HepG2 (cell line): ENCODE data around the gene DNM3. TPM values are rescaled to one million over a fixed set of nuclear protein-coding genes. Genes with fewer than 3 reads are reported as not detected.

Source experiments
- ATAC-seq: fragments of 200-7000 bp; cut with Tn5 transposase; 3 replicates; pipeline ENCODE4 v1.9.1; 2020; ENCODE audit warnings: mild to moderate bottlenecking, moderate library complexity
- BruUV-seq: library from RNA; stranded (reverse); fragments of 400-500 nt; replicated peaks from 2 replicates; lab custom pipeline; 2021; lab: Mats Ljungman, UMichigan
- CTCF ChIA-PET: fragments of 300-600 bp; formaldehyde crosslinking; extraction: SDS; loops from one replicate; lab custom pipeline; 2021; ENCODE audit warnings: low total read pairs, inconsistent platforms, low intra/inter-chr PET ratio; lab: Yijun Ruan, JAX
- POLR2A ChIA-PET: fragments of 350-600 bp; sonication (Branson Sonifier 250); formaldehyde crosslinking; loops from one replicate; lab custom pipeline; 2020; ENCODE audit warnings: antibody characterized with exemption, inconsistent platforms; lab: Yijun Ruan, JAX
- DNase-seq: peaks from one replicate; pipeline ENCODE4 v3.0.0-alpha.2; 2015; ENCODE audit warnings: low spot score
- FAIRE-seq: peaks from 3 replicates; lab custom pipeline; 2011; peaks lifted over from hg19 to GRCh38; lab: Jason Lieb, UNC
- H2AFZ ChIP-seq: one replicate; pipeline ENCODE4 v1.6.1; 2011; ENCODE audit warnings: low read length, inconsistent platforms
- H3K27ac ChIP-seq: fragments of 300-600 bp; 3 replicates; pipeline ENCODE4 v1.8.0; 2011; ENCODE audit warnings: mixed run types, mild to moderate bottlenecking, mixed read lengths, low read length, inconsistent platforms; ENCODE audit not compliant: insufficient read depth; ENCODE audit errors: extremely low read length
- H3K27me3 ChIP-seq, 2 experiments: fragments of 200-600 bp in 1 of 2; 2 replicates in 1 of 2; 3 replicates in 1 of 2; pipeline versions ENCODE4 v1.6.0 to v1.8.0; 2011; ENCODE audit warnings: low read length in 2 of 2, mild to moderate bottlenecking in 2 of 2, moderate library complexity in 2 of 2, inconsistent platforms in 1 of 2; ENCODE audit not compliant: insufficient read depth in 2 of 2, control insufficient read depth in 1 of 2
- H3K36me3 ChIP-seq, 2 experiments: fragments of 200-600 bp in 1 of 2; replicated peaks in 1 of 2; 2 replicates in 1 of 2; 3 replicates in 1 of 2; pipeline versions ENCODE4 v1.5.1 to v1.8.0; 2011; ENCODE audit warnings: low read length in 2 of 2, inconsistent platforms in 1 of 2; ENCODE audit not compliant: insufficient read depth in 2 of 2, control insufficient read depth in 1 of 2
- H3K4me1 ChIP-seq: 2 replicates; pipeline ENCODE4 v1.5.1; 2012; ENCODE audit warnings: low read length, inconsistent platforms; ENCODE audit not compliant: insufficient read depth
- H3K4me2 ChIP-seq: 2 replicates; pipeline ENCODE4 v1.6.0; 2011; ENCODE audit warnings: low read depth, low read length, inconsistent platforms
- H3K4me3 ChIP-seq, 3 experiments: fragments of 200-600 bp in 1 of 3; sonication (generic), shearing (Covaris generic) in 1 of 3; replicated peaks in 1 of 3; 2 replicates each; pipeline ENCODE4 v1.5.1; 2011 to 2016; ENCODE audit warnings: low read length in 3 of 3, inconsistent platforms in 2 of 3, low read depth in 2 of 3, mild to moderate bottlenecking in 2 of 3, control low read depth in 1 of 3, mixed read lengths in 1 of 3; ENCODE audit not compliant: insufficient read depth in 1 of 3
- H3K79me2 ChIP-seq: one replicate; pipeline ENCODE4 v1.6.1; 2011; ENCODE audit warnings: low read length, inconsistent platforms; ENCODE audit not compliant: insufficient read depth
- H3K9ac ChIP-seq: 2 replicates; pipeline ENCODE4 v1.6.0; 2011; ENCODE audit warnings: mild to moderate bottlenecking, low read depth, low read length, inconsistent platforms; ENCODE audit not compliant: insufficient read depth
- H3K9me3 ChIP-seq: 2 replicates; pipeline ENCODE4 v1.5.1; 2012; ENCODE audit warnings: mild to moderate bottlenecking, low read length
- H4K20me1 ChIP-seq: 2 replicates; pipeline ENCODE4 v1.6.0; 2011; ENCODE audit warnings: inconsistent platforms, mild to moderate bottlenecking, low read length, moderate library complexity; ENCODE audit not compliant: insufficient read depth
- ATF7 ChIP-seq, 2 experiments: fragments of 450-650 bp in 1 of 2; sonication (generic) in 1 of 2; formaldehyde crosslinking in 1 of 2; IDR thresholded peaks; 2 replicates each; pipeline versions ENCODE4 v1.4.0 to v1.6.1; 2016 to 2020; ENCODE audit warnings: antibody characterized with exemption in 1 of 2, mild to moderate bottlenecking in 1 of 2, missing genetic modification reagents in 1 of 2
- ATM ChIP-seq: fragments of 450-650 bp; IDR thresholded peaks from 2 replicates; pipeline ENCODE4 v1.7.1; 2017; ENCODE audit warnings: mild to moderate bottlenecking, borderline replicate concordance
- HCFC1 ChIP-seq: fragments of 150-350 bp; IDR thresholded peaks from 2 replicates; pipeline ENCODE4 v1.6.1; 2014; ENCODE audit warnings: low read depth, low read length
- KLF13 ChIP-seq: sonication (generic); formaldehyde crosslinking; IDR thresholded peaks from 2 replicates; pipeline ENCODE4 v1.4.0; 2020; ENCODE audit warnings: mild to moderate bottlenecking, missing genetic modification reagents
- MAFF ChIP-seq: IDR thresholded peaks from 2 replicates; pipeline ENCODE4 v1.6.1; 2011; ENCODE audit warnings: low read depth, low read length, improper control_type of control experiment
- MAFK ChIP-seq, 2 experiments: IDR thresholded peaks in 1 of 2; conservative IDR thresholded peaks in 1 of 2; 2 replicates each; pipeline ENCODE4 v1.6.1; 2011; ENCODE audit warnings: improper control_type of control experiment in 2 of 2, low read length in 2 of 2
- ZNF12 ChIP-seq: sonication (generic); formaldehyde crosslinking; IDR thresholded peaks from 2 replicates; pipeline ENCODE4 v1.5.0; 2020; ENCODE audit warnings: missing genetic modification reagents
- WGBS: methylation state at CpG from one replicate; pipeline ENCODE4 v1.1.6; 2017; ENCODE audit warnings: low lambda C conversion rate; 5-methylcytosine and 5-hydroxymethylcytosine counted together
- in situ Hi-C: cut with HindIII; loops from 2 replicates; pipeline ENCODE4 v1.10.0; 2017; ENCODE audit warnings: low pct_unique_long_range_greater_than_20kb; ENCODE audit not compliant: extremely low pct_ligation_motif_present
- intact Hi-C: fragments of 100-400 bp; cut with micrococcal nuclease; formaldehyde crosslinking; loops from one replicate; pipeline ENCODE4 v1.10.0; 2022; ENCODE audit not compliant: unreplicated experiment
- polyA plus RNA-seq, 8 experiments: library from polyadenylated mRNA; depleted of rRNA in 3 of 8; stranded (reverse) in 7 of 8; unstranded in 1 of 8; fragments of >200 nt; fragmentation: Illumina TruSeq in 4 of 8; extraction: Trizol in 4 of 8; gene quantifications; 2 replicates each; pipeline versions ENCODE4 v1.2.1 to v1.2.3, GENCODE V29; 2011 to 2016; ENCODE audit warnings: low read depth in 4 of 8, missing spikeins in 1 of 8, mixed read lengths in 1 of 8; ENCODE audit not compliant: insufficient read depth in 1 of 8
- total RNA-seq, 5 experiments: library from RNA; depleted of rRNA; stranded (reverse); fragments of >200 nt; fragmentation: Illumina TruSeq; extraction: Trizol; gene quantifications; 2 replicates each; pipeline ENCODE4 v1.2.3, GENCODE V29; 2016; ENCODE audit warnings: low read depth in 1 of 5
- TF ChIP-seq, protein P1 (sequence below): conservative IDR thresholded peaks from 2 replicates; pipeline ENCODE4 v1.6.1; 2018; ENCODE audit warnings: missing genetic modification reagents
- TF ChIP-seq, protein P2 (sequence below): sonication (generic); formaldehyde crosslinking; IDR thresholded peaks from 2 replicates; pipeline ENCODE4 v1.9.0; 2022; ENCODE audit warnings: missing genetic modification reagents, mild to moderate bottlenecking, borderline replicate concordance
- TF ChIP-seq, protein P3 (sequence below): IDR thresholded peaks from 2 replicates; pipeline ENCODE4 v1.6.1; 2016; ENCODE audit warnings: missing compliant biosample characterization, missing genetic modification reagents, borderline replicate concordance
- TF ChIP-seq, protein P4 (sequence below): IDR thresholded peaks from 2 replicates; pipeline ENCODE4 v1.6.1; 2016; ENCODE audit warnings: missing compliant biosample characterization, missing genetic modification reagents, borderline replicate concordance
- TF ChIP-seq, protein P5 (sequence below): sonication (generic); formaldehyde crosslinking; IDR thresholded peaks from 2 replicates; pipeline ENCODE4 v1.4.0; 2020; ENCODE audit warnings: mild to moderate bottlenecking, low read depth, missing genetic modification reagents
- TF ChIP-seq, protein P6 (sequence below): sonication (generic); formaldehyde crosslinking; IDR thresholded peaks from 2 replicates; pipeline ENCODE4 v1.4.0; 2020; ENCODE audit warnings: missing genetic modification reagents
- TF ChIP-seq, protein P7 (sequence below): IDR thresholded peaks from 2 replicates; pipeline ENCODE4 v1.6.1; 2016

DNM3 gene
- total and polyA plus RNA-seq, 2 of the 13 experiments (the other 11 are each of a cell fraction or from before 2014, with no cell fraction given) = 0.05 TPM; not detected in 1

DNA sequence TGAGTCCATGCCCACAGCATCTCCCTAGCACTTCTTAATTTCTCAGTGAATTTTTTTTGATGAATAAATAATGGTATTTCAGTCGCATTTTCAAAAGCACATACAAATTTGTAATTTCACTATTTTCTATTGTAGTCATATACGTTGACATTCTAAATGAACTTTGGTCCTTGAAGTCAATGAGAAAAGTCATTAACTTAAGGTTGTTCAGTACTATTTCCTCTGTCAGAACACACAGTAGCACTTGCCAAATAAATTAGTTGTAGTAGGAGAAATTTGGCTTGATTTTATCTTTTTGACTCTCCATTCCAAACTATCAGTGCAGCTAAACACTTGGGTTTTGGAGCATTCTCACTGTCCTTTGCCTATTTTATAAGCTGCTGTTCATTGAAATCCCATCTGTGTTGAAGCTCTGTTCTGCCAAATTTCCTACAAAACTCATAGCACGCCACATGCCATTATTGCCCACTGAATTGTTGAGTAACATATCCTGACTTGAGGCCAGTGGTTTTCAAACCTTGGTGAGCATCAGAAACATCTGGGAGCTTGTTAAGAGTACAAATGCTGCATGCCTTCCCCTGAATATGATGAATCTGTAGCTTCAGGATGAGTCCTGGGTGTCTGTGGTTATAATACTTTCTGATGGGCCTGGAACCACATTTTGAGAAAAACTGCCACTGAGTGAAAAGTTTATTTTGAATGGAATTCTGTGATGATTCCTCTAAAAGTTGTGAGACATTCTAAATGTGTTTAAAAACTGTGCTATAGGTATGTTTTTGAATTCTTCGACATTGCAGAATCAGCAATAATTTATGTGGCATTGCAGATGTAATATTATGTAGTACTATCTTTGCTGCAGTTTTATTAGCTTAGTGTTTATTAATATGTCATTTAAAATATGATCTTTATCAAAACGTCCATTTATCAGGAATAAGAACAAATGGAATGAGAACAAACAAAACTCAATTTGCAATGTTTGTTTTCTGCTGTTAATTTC, 78.9 kb downstream of the DNM3 start:
- Histone ChIP-seq H3K27me3 (no peaks in the 10 kb centered on the region; a peak in 1 of 5 replicates), H3K4me2 (no peak overlapping the region), H3K4me1 (no peaks in the 10 kb centered on the region), H3K9me3 (no peaks in the 10 kb centered on the region), H4K20me1 (no peaks in the 10 kb centered on the region), H3K36me3 (no peaks in the 10 kb centered on the region), H3K9ac (no peak overlapping the region), H3K79me2 (no peaks in the 10 kb centered on the region), H2AFZ (no peak overlapping the region), H3K27ac (no peak overlapping the region), H3K4me3 (no peak overlapping the region)
- ATAC-seq = no peak
- no peak for FAIRE-seq
- no TSS peak for BruUV-seq
- intact Hi-C loops (no loop called here), in situ Hi-C loops (no loop called here)
- DNase-seq = no peak
- ChIA-PET POLR2A (no interaction called here), CTCF (no interaction called here)
- 2% methylated on average over 5 of the region's 5 CpGs for WGBS
- TF ChIP-seq ZNF12 (CRISPR knock-in tag) (no peak), MAFF (peak; percentile 71; the same call in 1 of the 2 replicates), HCFC1 (no peak), ATF7 (IDR thresholded peaks at IDR 0.05) (no peak), ATF7 (CRISPR knock-in tag; IDR thresholded peaks at IDR 0.05) (no peak), KLF13 (no peak), MAFK (conservative IDR thresholded peaks at IDR 0.05 in 1 of 2, IDR thresholded peaks at IDR 0.05 in 1 of 2; ENCODE audit: low read length in 2 of 2) (peak; percentile 61 to 74), ATM (no peak)
- TF ChIP-seq, protein P1, sequence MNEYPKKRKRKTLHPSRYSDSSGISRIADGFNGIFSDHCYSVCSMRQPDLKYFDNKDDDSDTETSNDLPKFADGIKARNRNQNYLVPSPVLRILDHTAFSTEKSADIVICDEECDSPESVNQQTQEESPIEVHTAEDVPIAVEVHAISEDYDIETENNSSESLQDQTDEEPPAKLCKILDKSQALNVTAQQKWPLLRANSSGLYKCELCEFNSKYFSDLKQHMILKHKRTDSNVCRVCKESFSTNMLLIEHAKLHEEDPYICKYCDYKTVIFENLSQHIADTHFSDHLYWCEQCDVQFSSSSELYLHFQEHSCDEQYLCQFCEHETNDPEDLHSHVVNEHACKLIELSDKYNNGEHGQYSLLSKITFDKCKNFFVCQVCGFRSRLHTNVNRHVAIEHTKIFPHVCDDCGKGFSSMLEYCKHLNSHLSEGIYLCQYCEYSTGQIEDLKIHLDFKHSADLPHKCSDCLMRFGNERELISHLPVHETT = no peak
- TF ChIP-seq, protein P2, sequence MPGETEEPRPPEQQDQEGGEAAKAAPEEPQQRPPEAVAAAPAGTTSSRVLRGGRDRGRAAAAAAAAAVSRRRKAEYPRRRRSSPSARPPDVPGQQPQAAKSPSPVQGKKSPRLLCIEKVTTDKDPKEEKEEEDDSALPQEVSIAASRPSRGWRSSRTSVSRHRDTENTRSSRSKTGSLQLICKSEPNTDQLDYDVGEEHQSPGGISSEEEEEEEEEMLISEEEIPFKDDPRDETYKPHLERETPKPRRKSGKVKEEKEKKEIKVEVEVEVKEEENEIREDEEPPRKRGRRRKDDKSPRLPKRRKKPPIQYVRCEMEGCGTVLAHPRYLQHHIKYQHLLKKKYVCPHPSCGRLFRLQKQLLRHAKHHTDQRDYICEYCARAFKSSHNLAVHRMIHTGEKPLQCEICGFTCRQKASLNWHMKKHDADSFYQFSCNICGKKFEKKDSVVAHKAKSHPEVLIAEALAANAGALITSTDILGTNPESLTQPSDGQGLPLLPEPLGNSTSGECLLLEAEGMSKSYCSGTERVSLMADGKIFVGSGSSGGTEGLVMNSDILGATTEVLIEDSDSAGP = no peak
- TF ChIP-seq, protein P3, sequence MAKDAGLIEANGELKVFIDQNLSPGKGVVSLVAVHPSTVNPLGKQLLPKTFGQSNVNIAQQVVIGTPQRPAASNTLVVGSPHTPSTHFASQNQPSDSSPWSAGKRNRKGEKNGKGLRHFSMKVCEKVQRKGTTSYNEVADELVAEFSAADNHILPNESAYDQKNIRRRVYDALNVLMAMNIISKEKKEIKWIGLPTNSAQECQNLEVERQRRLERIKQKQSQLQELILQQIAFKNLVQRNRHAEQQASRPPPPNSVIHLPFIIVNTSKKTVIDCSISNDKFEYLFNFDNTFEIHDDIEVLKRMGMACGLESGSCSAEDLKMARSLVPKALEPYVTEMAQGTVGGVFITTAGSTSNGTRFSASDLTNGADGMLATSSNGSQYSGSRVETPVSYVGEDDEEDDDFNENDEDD = no peak
- TF ChIP-seq, protein P4, sequence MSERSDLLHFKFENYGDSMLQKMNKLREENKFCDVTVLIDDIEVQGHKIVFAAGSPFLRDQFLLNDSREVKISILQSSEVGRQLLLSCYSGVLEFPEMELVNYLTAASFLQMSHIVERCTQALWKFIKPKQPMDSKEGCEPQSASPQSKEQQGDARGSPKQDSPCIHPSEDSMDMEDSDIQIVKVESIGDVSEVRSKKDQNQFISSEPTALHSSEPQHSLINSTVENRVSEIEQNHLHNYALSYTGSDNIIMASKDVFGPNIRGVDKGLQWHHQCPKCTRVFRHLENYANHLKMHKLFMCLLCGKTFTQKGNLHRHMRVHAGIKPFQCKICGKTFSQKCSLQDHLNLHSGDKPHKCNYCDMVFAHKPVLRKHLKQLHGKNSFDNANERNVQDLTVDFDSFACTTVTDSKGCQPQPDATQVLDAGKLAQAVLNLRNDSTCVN (CRISPR knock-in tag) = no peak
- TF ChIP-seq, protein P5, sequence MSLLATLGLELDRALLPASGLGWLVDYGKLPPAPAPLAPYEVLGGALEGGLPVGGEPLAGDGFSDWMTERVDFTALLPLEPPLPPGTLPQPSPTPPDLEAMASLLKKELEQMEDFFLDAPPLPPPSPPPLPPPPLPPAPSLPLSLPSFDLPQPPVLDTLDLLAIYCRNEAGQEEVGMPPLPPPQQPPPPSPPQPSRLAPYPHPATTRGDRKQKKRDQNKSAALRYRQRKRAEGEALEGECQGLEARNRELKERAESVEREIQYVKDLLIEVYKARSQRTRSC = no peak
- TF ChIP-seq, protein P6, sequence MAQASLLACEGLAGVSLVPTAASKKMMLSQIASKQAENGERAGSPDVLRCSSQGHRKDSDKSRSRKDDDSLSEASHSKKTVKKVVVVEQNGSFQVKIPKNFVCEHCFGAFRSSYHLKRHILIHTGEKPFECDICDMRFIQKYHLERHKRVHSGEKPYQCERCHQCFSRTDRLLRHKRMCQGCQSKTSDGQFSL = no peak
- TF ChIP-seq, protein P7, sequence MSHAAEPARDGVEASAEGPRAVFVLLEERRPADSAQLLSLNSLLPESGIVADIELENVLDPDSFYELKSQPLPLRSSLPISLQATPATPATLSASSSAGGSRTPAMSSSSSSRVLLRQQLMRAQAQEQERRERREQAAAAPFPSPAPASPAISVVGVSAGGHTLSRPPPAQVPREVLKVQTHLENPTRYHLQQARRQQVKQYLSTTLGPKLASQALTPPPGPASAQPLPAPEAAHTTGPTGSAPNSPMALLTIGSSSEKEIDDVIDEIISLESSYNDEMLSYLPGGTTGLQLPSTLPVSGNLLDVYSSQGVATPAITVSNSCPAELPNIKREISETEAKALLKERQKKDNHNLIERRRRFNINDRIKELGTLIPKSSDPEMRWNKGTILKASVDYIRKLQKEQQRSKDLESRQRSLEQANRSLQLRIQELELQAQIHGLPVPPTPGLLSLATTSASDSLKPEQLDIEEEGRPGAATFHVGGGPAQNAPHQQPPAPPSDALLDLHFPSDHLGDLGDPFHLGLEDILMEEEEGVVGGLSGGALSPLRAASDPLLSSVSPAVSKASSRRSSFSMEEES (CRISPR knock-in tag) = no peak
